Stimulated activated CD8-positive, alpha-beta memory T cell treated with anti-CD3 and anti-CD28 coated beads, Interleukin-15, amount 100 ng/mL, for 4 hours (primary cell): ENCODE measurements around the gene PRSS27.

Experiments used
- DNase-seq, 2 donors: peaks; one replicate each; pipeline ENCODE4 v3.0.0-alpha.2; 2020; ENCODE audit warnings: low read depth in 2 of 2

The PRSS27 gene

GRCh38 chr16:2720064-2720457 is at the start of gene PRSS27:
Gene PRSS27, minus strand, starts transcription at chr16:2720224. Its CDS starts 64 bp downstream, at chr16:2720160.
- no peak for DNase-seq

GRCh38 chr16:2769675-2770056 is 49.6 kb upstream of the PRSS27 start:
- no peak for DNase-seq

GRCh38 chr16:2769100-2769529 is 49.1 kb upstream of the PRSS27 start:
- DNase-seq = no peak

GRCh38 chr16:2768403-2769089 is 48.5 kb upstream of the PRSS27 start:
- no peak for DNase-seq

- no peak for DNase-seq
Observed at GRCh38 chr16:2767891-2768290, 47.9 kb upstream of the PRSS27 start.

- no peak for DNase-seq
Observed at GRCh38 chr16:2767140-2767731, 47.2 kb upstream of the PRSS27 start.

- no peak for DNase-seq
Observed at GRCh38 chr16:2766430-2767139, 46.6 kb upstream of the PRSS27 start.

GRCh38 chr16:2765462-2766404 is 45.7 kb upstream of the PRSS27 start:
- DNase-seq = no peak

- DNase-seq = no peak
Observed at GRCh38 chr16:2764718-2765117, 44.7 kb upstream of the PRSS27 start.

GRCh38 chr16:2763173-2763572 is 43.1 kb upstream of the PRSS27 start:
- DNase-seq = no peak

- DNase-seq = no peak
Observed at GRCh38 chr16:2762711-2763110, 42.7 kb upstream of the PRSS27 start.

GRCh38 chr16:2761886-2762583 is 42.0 kb upstream of the PRSS27 start:
- no peak for DNase-seq

- DNase-seq = no peak
Observed at GRCh38 chr16:2761472-2761871, 41.4 kb upstream of the PRSS27 start.

- DNase-seq = no peak
Observed at GRCh38 chr16:2757344-2757743, 37.3 kb upstream of the PRSS27 start.

- no peak for DNase-seq
Observed at GRCh38 chr16:2756288-2757015, 36.4 kb upstream of the PRSS27 start.

GRCh38 chr16:2755158-2755557 is 35.1 kb upstream of the PRSS27 start:
- no peak for DNase-seq

GRCh38 chr16:2753733-2754020 is 33.7 kb upstream of the PRSS27 start:
- DNase-seq = no peak

- DNase-seq = peak in 1 of 2 donors; percentile 30
Observed at GRCh38 chr16:2752850-2753732, 33.1 kb upstream of the PRSS27 start.

GRCh38 chr16:2752035-2752849 is 32.2 kb upstream of the PRSS27 start, which contains the start of gene SRRM2:
Gene SRRM2, plus strand, starts transcription at chr16:2752638. Its CDS starts 3,727 bp downstream, at chr16:2756365.
- peak; percentile 86 to 87 for DNase-seq
